Activated CD4-positive, alpha-beta T cell treated with anti-CD3 and anti-CD28 coated beads, Interleukin-2, amount 10 ng/mL, durations not matched to agents 24 days and 14 days (primary cell): ENCODE data around the gene ZNF621. TPM values are rescaled to one million over a fixed set of nuclear protein-coding genes. Genes with fewer than 3 reads are reported as not detected.

ENCODE experiments used
- total RNA-seq: library from RNA; stranded (reverse); gene quantifications from 2 replicates; pipeline ENCODE4 v1.2.3, GENCODE V29; 2022

Gene ZNF621
- total RNA-seq, 1 donor from 2014 or later, result 19.2 TPM

Other genes starting within 250 kb of the ZNF621 start
- gene EIF1B, start 215.3 kb upstream of the ZNF621 start, total RNA-seq, result 46.1 and 47.7 TPM in 2 replicates
- gene ENTPD3, start 137.8 kb upstream of the ZNF621 start, total RNA-seq, result not detected in 2 replicates
- 2,598 and 2,688 TPM in 2 replicates for gene RPL14, start 67.6 kb upstream of the ZNF621 start, total RNA-seq
- 6.1 and 8.4 TPM in 2 replicates for gene ZNF619, start 47.8 kb upstream of the ZNF621 start, total RNA-seq
- gene ZNF620, start 18.9 kb upstream of the ZNF621 start, total RNA-seq, result 4.9 and 5.6 TPM in 2 replicates